BLaER1 (cell line): ENCODE results near the gene AQP9.
"Not testable (repeated sequence)": the region's sequence is repeated elsewhere in the genome, so short reads cannot be mapped to it uniquely, and the experiment has no call there.

Experiments
- H3K27ac ChIP-seq: shearing (Covaris generic); formaldehyde crosslinking; 2 replicates; pipeline ENCODE4 v1.8.1; 2022
- H3K27me3 ChIP-seq: shearing (Covaris generic); formaldehyde crosslinking; 2 replicates; pipeline ENCODE4 v1.8.1; 2022
- H3K36me3 ChIP-seq: shearing (Covaris generic); formaldehyde crosslinking; 2 replicates; pipeline ENCODE4 v1.8.1; 2022
- H3K4me1 ChIP-seq: shearing (Covaris generic); formaldehyde crosslinking; 2 replicates; pipeline ENCODE4 v1.8.1; 2022
- H3K4me2 ChIP-seq: shearing (Covaris generic); formaldehyde crosslinking; 2 replicates; pipeline ENCODE4 v1.8.1; 2022
- H3K4me3 ChIP-seq: shearing (Covaris generic); formaldehyde crosslinking; 2 replicates; pipeline ENCODE4 v1.8.1; 2022
- H3K9ac ChIP-seq: shearing (Covaris generic); formaldehyde crosslinking; 2 replicates; pipeline ENCODE4 v1.8.1; 2022
- H3K9me3 ChIP-seq: shearing (Covaris generic); formaldehyde crosslinking; 2 replicates; pipeline ENCODE4 v1.8.1; 2022
- H4K20me1 ChIP-seq: shearing (Covaris generic); formaldehyde crosslinking; 2 replicates; pipeline ENCODE4 v1.8.1; 2022
- Cebpa-rat ChIP-seq: shearing (Covaris generic); IDR thresholded peaks from 2 replicates; pipeline ENCODE4 v1.8.1; 2022

AQP9 gene

GRCh38 chr15:58175955-58176354 lies 37.8 kb downstream of the AQP9 start:
- no peaks in the 10 kb centered on the region for H3K4me1 ChIP-seq
- no peak for TF ChIP-seq Cebpa-rat
- no peak overlapping the region for H3K9ac ChIP-seq
- no peaks in the 10 kb centered on the region for H3K36me3 ChIP-seq
- H3K4me2 ChIP-seq: no peak overlapping the region
- no peak overlapping the region for H3K27ac ChIP-seq
- H3K4me3 ChIP-seq: no peak overlapping the region
- H3K27me3 ChIP-seq: no peaks in the 10 kb centered on the region
- no peaks in the 10 kb centered on the region for H4K20me1 ChIP-seq
- H3K9me3 ChIP-seq: no peaks in the 10 kb centered on the region

DNA sequence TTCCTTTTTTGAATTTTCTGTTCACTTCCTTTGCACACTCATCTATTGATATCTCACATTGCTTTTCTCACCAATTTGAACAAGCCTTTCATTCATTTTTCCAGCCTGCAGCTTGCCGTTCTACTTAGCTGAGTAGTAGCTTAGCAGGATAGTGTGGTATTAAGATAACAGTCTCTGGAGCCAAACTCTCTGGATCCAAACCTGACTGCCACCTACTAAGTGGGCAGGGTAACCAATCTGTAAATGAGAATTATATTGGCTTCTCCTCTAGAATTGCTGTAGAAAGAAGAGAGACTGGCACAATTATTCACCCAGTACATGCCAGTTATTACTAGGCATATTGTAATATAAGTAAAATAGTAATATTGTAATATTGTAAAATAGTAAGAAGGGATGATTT lies 40.5 kb downstream of the AQP9 start:
- H4K20me1 ChIP-seq: no peaks in the 10 kb centered on the region
- no peak overlapping the region for H3K4me3 ChIP-seq
- H3K4me1 ChIP-seq: no peaks in the 10 kb centered on the region
- H3K36me3 ChIP-seq: no peaks in the 10 kb centered on the region
- no peak overlapping the region for H3K9ac ChIP-seq
- no peak overlapping the region for H3K27ac ChIP-seq
- no peak for TF ChIP-seq Cebpa-rat
- H3K9me3 ChIP-seq: no peaks in the 10 kb centered on the region
- H3K4me2 ChIP-seq: no peak overlapping the region
- H3K27me3 ChIP-seq: no peaks in the 10 kb centered on the region

DNA sequence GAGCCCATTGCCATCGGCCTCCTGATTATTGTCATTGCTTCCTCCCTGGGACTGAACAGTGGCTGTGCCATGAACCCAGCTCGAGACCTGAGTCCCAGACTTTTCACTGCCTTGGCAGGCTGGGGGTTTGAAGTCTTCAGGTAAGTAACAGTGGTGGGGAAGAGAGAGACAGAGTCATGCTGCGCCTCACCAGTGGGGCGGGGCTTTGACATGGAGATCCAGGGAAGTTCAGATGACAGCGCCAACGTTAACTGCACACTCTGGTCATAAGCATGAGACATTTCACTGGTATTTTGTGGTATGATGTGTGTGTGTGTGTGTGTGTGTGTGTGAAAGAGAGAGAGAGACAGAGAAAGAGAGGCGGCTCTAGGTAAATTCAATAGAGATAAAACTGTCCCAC lies 41.0 kb downstream of the AQP9 start:
- Histone ChIP-seq H4K20me1 (no peaks in the 10 kb centered on the region), H3K27me3 (no peaks in the 10 kb centered on the region), H3K4me2 (no peak overlapping the region), H3K4me3 (no peak overlapping the region), H3K36me3 (no peaks in the 10 kb centered on the region), H3K4me1 (no peaks in the 10 kb centered on the region), H3K27ac (no peak overlapping the region), H3K9ac (no peak overlapping the region), H3K9me3 (no peaks in the 10 kb centered on the region)
- no peak for TF ChIP-seq Cebpa-rat

DNA sequence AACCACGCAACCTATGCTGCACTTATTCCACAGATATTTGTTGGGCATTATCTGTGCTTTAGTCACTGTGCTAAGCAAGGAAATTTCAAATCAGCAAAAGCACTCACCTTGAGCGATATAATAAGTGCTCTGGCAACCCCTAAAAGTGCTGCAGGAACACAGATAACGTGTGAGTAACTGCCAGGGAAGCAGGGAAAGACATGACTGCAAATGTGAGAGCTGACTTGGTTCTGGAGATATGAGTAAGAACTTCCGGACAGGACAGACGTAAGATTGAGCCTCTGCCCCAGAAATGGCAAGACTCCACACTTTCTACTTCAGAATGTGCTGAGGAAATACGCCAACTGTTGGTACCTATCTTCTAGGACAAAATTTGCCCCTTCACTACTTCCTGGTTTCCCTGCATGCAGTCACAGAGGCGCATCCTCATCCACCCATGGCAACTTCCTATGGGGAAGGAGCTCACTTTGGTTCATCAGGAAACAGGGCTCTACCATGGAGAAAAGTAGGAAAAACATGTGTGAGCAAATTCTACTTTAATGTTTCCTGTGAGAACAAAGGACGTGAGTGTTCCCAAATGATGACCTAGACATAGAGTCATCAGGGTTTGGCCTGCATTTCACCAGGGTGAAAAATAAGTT lies 41.7 kb downstream of the AQP9 start:
- TF ChIP-seq Cebpa-rat: no peak
- no peaks in the 10 kb centered on the region for H3K9me3 ChIP-seq
- H4K20me1 ChIP-seq: no peaks in the 10 kb centered on the region
- no peak overlapping the region for H3K4me2 ChIP-seq
- no peak overlapping the region for H3K4me3 ChIP-seq
- no peaks in the 10 kb centered on the region for H3K4me1 ChIP-seq
- H3K36me3 ChIP-seq: no peaks in the 10 kb centered on the region
- no peaks in the 10 kb centered on the region for H3K27me3 ChIP-seq
- no peak overlapping the region for H3K9ac ChIP-seq
- H3K27ac ChIP-seq: no peak overlapping the region

DNA sequence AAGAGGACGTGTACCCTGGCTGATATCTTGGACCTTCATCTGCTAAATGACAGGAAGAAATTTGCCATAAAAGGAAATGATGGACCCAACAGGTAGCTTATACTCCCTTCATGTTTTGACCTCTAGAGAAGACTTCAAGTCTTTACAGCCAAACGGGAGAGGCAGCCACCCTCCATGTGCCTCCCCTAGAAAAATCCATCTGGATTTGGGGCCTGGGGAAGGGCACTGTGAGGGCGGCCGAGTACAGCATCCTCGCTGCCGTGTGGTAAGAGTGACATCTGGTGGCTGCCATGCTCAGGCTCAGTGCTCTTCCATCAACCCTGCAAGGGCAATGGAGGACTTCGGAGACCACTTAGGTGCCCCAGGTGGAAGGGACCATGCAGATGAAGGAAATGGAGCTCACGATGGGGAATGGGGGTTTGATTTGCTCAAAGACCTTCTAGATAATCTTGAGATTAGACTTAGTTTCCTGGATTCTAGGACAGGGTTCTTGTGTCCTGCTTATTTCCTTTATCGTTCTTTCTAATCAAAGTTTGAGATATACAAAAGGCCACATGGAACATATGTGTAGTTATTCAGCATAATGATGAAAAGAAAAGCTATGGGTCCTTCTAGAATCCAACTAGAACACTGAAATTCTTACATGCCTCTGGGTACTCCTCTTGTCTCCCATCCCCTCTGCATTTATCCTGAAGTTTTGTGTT lies 44.4 kb downstream of the AQP9 start:
- H3K27me3 ChIP-seq: no peaks in the 10 kb centered on the region
- H3K9ac ChIP-seq: no peak overlapping the region
- no peaks in the 10 kb centered on the region for H4K20me1 ChIP-seq
- TF ChIP-seq Cebpa-rat: no peak
- H3K4me2 ChIP-seq: no peak overlapping the region
- H3K4me3 ChIP-seq: no peak overlapping the region
- H3K36me3 ChIP-seq: no peaks in the 10 kb centered on the region
- H3K9me3 ChIP-seq: no peaks in the 10 kb centered on the region
- H3K27ac ChIP-seq: no peak overlapping the region
- H3K4me1 ChIP-seq: peaks cover 9% of the 10 kb centered on the region

DNA sequence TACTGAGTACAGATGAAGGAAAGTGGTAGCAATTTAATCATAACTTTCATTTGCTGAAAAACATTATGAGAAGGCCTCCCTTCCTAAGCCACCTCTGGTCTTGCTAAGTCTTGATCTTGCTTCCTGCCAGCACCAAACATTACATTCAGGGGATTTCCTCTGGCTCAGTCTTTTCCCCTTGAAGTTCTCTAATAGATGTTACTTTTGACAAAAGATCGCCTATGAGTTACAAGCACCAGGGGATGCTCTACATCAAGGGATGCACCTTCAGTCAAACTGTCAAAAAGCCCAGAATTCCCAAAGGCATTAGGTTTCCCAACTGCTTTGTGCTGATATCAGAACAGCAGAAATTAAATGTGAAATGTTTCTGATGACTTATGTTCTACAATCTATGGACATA lies 47.3 kb downstream of the AQP9 start:
- H3K27me3 ChIP-seq: no peaks in the 10 kb centered on the region
- TF ChIP-seq Cebpa-rat: no peak

DNA sequence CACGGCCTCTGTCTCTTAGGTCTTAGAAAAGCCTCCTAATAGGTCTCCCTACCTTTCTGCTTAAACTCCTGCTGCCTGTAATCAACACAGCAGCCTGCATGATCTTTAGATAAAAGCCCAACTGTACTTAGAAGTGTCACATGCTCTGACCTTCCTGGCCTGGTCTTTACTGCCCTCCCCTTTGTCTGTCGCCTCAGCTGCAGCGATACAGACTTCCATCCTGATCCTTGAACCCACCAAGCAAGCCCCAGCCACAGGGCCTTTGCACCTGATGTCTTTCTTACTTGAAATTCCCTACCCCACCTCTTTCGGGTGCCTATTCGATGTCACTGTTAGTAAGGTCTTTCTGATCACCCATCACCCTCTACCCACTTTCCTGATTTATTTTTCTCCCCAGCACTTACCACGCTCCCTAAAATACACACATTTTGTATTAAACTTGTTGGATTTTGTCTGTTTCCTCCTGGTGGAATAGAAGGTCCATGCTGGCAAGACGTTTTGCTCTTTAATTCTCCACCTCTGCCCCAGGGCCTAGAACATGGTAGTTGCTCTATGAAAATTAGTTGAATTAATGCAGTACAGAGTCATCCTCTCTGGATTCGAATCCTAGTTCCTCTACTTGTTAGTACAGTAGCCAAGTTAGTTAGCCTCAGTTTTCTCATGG lies 51.1 kb downstream of the AQP9 start:
- H3K36me3 ChIP-seq: no peaks in the 10 kb centered on the region
- no peak for TF ChIP-seq Cebpa-rat

More for the DNA sequence above, 47.3 kb downstream of the AQP9 start:
- Histone ChIP-seq H3K27ac (no peak overlapping the region), H3K36me3 (no peaks in the 10 kb centered on the region), H3K9ac (no peak overlapping the region), H4K20me1 (no peaks in the 10 kb centered on the region), H3K9me3 (no peaks in the 10 kb centered on the region), H3K4me1 (peaks cover 9% of the 10 kb centered on the region), H3K4me3 (no peak overlapping the region), H3K4me2 (no peak overlapping the region)

GRCh38 chr15:58190419-58190818 lies 52.2 kb downstream of the AQP9 start:
- Histone ChIP-seq H3K4me1 (peaks cover 5% of the 10 kb centered on the region), H3K36me3 (no peaks in the 10 kb centered on the region), H3K9me3 (no peaks in the 10 kb centered on the region), H3K4me3 (no peak overlapping the region), H3K4me2 (no peak overlapping the region), H3K27me3 (no peaks in the 10 kb centered on the region), H3K27ac (no peak overlapping the region), H3K9ac (no peak overlapping the region), H4K20me1 (no peaks in the 10 kb centered on the region)
- no peak for TF ChIP-seq Cebpa-rat

More for the DNA sequence above, 51.1 kb downstream of the AQP9 start:
- H3K27ac ChIP-seq: no peak overlapping the region
- no peak overlapping the region for H3K9ac ChIP-seq
- no peak overlapping the region for H3K4me2 ChIP-seq
- no peaks in the 10 kb centered on the region for H4K20me1 ChIP-seq
- H3K4me3 ChIP-seq: no peak overlapping the region
- no peaks in the 10 kb centered on the region for H3K9me3 ChIP-seq
- no peaks in the 10 kb centered on the region for H3K27me3 ChIP-seq
- peaks cover 9% of the 10 kb centered on the region for H3K4me1 ChIP-seq

DNA sequence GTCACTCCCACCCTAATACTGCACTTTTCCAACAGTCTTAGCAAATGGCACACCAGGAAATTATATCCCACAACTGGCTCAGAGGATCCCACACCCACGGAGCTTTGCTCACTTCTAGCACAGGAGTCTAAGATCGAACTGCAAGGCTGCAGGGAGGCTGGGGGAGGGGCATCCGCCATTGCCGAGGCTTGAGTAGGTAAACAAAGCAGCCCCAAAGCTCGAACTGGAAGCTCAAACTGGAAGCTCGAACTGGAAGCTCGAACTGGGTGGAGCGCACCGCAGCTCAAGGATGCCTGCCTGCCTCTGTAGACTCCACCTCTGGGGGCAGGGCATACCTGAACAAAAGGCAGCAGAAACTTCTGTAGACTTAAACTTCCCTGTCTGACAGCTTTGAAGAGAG lies 55.5 kb downstream of the AQP9 start:
- H3K9me3 ChIP-seq, H3K4me1 ChIP-seq, H3K9ac ChIP-seq, H3K36me3 ChIP-seq, H3K4me2 ChIP-seq, H3K27ac ChIP-seq, H3K4me3 ChIP-seq, H4K20me1 ChIP-seq, H3K27me3 ChIP-seq: not testable (repeated sequence)

- H3K9ac ChIP-seq: no peak overlapping the region
- H3K36me3 ChIP-seq: no peaks in the 10 kb centered on the region
- H4K20me1 ChIP-seq: no peaks in the 10 kb centered on the region
- H3K4me3 ChIP-seq: no peak overlapping the region
- no peaks in the 10 kb centered on the region for H3K9me3 ChIP-seq
- H3K27me3 ChIP-seq: no peaks in the 10 kb centered on the region
- no peak overlapping the region for H3K27ac ChIP-seq
- TF ChIP-seq Cebpa-rat: no peak
- H3K4me2 ChIP-seq: no peak overlapping the region
- H3K4me1 ChIP-seq: no peaks in the 10 kb centered on the region
Observed at GRCh38 chr15:58200739-58201138, 62.6 kb downstream of the AQP9 start.
